ENCODE results near the gene MAN1C1. TPM values are rescaled to one million over a fixed set of nuclear protein-coding genes. Genes with fewer than 3 reads are reported as not detected.

MAN1C1 gene
- total RNA-seq, 1 experiment from 2014 or later = 16.8 TPM

- POLR2A ChIA-PET = no interaction called here
- H3K9me3 Mint-ChIP-seq = peaks cover 13% of the 10 kb centered on the region
- no peak for TF ChIP-seq HMGA2 (CRISPR knock-in tag; IDR thresholded peaks at IDR 0.05)
- no peak for TF ChIP-seq NFATC4 (CRISPR knock-in tag; IDR thresholded peaks at IDR 0.05)
- TF ChIP-seq MYBL2 (CRISPR knock-in tag; IDR thresholded peaks at IDR 0.05) = no peak
- TF ChIP-seq, protein P1, sequence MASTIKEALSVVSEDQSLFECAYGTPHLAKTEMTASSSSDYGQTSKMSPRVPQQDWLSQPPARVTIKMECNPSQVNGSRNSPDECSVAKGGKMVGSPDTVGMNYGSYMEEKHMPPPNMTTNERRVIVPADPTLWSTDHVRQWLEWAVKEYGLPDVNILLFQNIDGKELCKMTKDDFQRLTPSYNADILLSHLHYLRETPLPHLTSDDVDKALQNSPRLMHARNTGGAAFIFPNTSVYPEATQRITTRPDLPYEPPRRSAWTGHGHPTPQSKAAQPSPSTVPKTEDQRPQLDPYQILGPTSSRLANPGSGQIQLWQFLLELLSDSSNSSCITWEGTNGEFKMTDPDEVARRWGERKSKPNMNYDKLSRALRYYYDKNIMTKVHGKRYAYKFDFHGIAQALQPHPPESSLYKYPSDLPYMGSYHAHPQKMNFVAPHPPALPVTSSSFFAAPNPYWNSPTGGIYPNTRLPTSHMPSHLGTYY (CRISPR knock-in tag; IDR thresholded peaks at IDR 0.05) = no peak
- no peak for TF ChIP-seq ELF4 (CRISPR knock-in tag; IDR thresholded peaks at IDR 0.05; ENCODE audit: low read depth)
- TF ChIP-seq EMX1 (CRISPR knock-in tag; IDR thresholded peaks at IDR 0.05) = no peak
- TF ChIP-seq, protein P2, sequence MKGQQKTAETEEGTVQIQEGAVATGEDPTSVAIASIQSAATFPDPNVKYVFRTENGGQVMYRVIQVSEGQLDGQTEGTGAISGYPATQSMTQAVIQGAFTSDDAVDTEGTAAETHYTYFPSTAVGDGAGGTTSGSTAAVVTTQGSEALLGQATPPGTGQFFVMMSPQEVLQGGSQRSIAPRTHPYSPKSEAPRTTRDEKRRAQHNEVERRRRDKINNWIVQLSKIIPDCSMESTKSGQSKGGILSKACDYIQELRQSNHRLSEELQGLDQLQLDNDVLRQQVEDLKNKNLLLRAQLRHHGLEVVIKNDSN (CRISPR knock-in tag; IDR thresholded peaks at IDR 0.05) = no peak
- TF ChIP-seq ZNF317 (CRISPR knock-in tag; IDR thresholded peaks at IDR 0.05; ENCODE audit: borderline replicate concordance, low read depth) = no peak
- TF ChIP-seq ZBTB21 (CRISPR knock-in tag; IDR thresholded peaks at IDR 0.05; ENCODE audit: borderline replicate concordance) = no peak
- TF ChIP-seq, protein P3, sequence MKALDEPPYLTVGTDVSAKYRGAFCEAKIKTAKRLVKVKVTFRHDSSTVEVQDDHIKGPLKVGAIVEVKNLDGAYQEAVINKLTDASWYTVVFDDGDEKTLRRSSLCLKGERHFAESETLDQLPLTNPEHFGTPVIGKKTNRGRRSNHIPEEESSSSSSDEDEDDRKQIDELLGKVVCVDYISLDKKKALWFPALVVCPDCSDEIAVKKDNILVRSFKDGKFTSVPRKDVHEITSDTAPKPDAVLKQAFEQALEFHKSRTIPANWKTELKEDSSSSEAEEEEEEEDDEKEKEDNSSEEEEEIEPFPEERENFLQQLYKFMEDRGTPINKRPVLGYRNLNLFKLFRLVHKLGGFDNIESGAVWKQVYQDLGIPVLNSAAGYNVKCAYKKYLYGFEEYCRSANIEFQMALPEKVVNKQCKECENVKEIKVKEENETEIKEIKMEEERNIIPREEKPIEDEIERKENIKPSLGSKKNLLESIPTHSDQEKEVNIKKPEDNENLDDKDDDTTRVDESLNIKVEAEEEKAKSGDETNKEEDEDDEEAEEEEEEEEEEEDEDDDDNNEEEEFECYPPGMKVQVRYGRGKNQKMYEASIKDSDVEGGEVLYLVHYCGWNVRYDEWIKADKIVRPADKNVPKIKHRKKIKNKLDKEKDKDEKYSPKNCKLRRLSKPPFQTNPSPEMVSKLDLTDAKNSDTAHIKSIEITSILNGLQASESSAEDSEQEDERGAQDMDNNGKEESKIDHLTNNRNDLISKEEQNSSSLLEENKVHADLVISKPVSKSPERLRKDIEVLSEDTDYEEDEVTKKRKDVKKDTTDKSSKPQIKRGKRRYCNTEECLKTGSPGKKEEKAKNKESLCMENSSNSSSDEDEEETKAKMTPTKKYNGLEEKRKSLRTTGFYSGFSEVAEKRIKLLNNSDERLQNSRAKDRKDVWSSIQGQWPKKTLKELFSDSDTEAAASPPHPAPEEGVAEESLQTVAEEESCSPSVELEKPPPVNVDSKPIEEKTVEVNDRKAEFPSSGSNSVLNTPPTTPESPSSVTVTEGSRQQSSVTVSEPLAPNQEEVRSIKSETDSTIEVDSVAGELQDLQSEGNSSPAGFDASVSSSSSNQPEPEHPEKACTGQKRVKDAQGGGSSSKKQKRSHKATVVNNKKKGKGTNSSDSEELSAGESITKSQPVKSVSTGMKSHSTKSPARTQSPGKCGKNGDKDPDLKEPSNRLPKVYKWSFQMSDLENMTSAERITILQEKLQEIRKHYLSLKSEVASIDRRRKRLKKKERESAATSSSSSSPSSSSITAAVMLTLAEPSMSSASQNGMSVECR (CRISPR knock-in tag; IDR thresholded peaks at IDR 0.05; ENCODE audit: borderline replicate concordance) = no peak
- TF ChIP-seq AR (CRISPR knock-in tag; IDR thresholded peaks at IDR 0.05) = no peak
- TF ChIP-seq MXD4 (CRISPR knock-in tag; IDR thresholded peaks at IDR 0.05; ENCODE audit: borderline replicate concordance) = no peak
- no peak for TF ChIP-seq RELA (CRISPR knock-in tag; IDR thresholded peaks at IDR 0.05; ENCODE audit: borderline replicate concordance)
- no peak for TF ChIP-seq GRHL2 (CRISPR knock-in tag; IDR thresholded peaks at IDR 0.05; ENCODE audit: insufficient replicate concordance, severe bottlenecking)
- no peak for TF ChIP-seq ZNF671 (CRISPR knock-in tag; IDR thresholded peaks at IDR 0.05)
- TF ChIP-seq CREB1 (CRISPR knock-in tag; IDR thresholded peaks at IDR 0.05) = no peak
- TF ChIP-seq KAT7 (CRISPR knock-in tag; IDR thresholded peaks at IDR 0.05; ENCODE audit: borderline replicate concordance) = no peak
- TF ChIP-seq ZNF232 (CRISPR knock-in tag; IDR thresholded peaks at IDR 0.05) = no peak
- no peak for TF ChIP-seq FOXK1 (CRISPR knock-in tag; IDR thresholded peaks at IDR 0.05)
- no peak for TF ChIP-seq RORB (CRISPR knock-in tag; IDR thresholded peaks at IDR 0.05)
Measured at GRCh38 chr1:25718732-25719131, 102.1 kb downstream of the MAN1C1 start.

More at GRCh38 chr1:25718732-25719131, 102.1 kb downstream of the MAN1C1 start:
- DNase-seq (ENCODE audit: low spot score) (no peak), ATAC-seq (no peak)
- CTCF ChIA-PET = no interaction called here
- no peaks in the 10 kb centered on the region; the same call in 1 of the 2 replicates for H3K27me3 Mint-ChIP-seq (ENCODE audit: low read depth)
- H3K4me3 Mint-ChIP-seq = no peak overlapping the region
- peaks cover 22% of the 10 kb centered on the region for H3K4me1 Mint-ChIP-seq
- no peaks in the 10 kb centered on the region for H3K36me3 Mint-ChIP-seq
- H3K27ac Mint-ChIP-seq = no peak overlapping the region

All from WTC11 (cell line).